GM12865 (cell line): ENCODE results near the gene MINDY4B.

Source experiments
- DNase-seq: peaks from one replicate; pipeline ENCODE4 v3.0.0; 2010; ENCODE audit warnings: low read depth
- H3K4me3 ChIP-seq: 2 replicates; pipeline ENCODE4 v1.5.1; 2011; ENCODE audit warnings: mild to moderate bottlenecking, low read depth, low read length, control low read depth
- CTCF ChIP-seq: IDR thresholded peaks from 2 replicates; pipeline ENCODE4 v1.5.1; 2011; ENCODE audit warnings: low read length, control low read depth, low read depth, inconsistent platforms; ENCODE audit not compliant: insufficient read depth; ENCODE audit errors: missing control alignments

The MINDY4B gene

DNA sequence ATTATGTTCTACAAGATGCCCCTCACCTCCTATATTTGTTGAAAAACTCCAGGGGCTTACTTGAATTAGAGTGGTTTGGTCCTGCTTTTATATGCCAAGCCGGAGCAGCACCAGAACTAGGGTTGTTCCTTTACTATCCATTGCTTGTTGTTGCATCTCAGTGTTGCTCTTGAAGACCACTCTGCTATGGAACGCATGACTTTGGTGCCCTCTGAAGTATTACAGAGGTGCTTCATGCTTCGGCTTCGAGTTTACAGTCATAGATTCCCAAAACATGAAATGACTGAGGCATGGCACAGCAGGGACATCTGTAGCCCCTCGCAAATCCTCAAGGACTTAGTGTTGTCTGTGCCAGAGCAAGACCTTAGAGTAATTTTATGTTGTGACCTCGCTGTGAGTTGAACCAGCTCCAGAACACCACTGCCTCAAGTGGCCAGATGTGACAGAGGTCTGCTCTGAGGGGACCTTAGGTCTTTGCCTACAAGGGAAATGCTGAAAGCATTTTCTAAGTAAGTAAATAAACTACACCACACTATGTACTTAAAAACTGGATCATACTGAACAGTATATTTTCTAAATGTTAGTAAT lies 75.1 kb downstream of the MINDY4B start:
- peak; percentile 64 for TF ChIP-seq CTCF
- peak; percentile 50 for DNase-seq
- no peak overlapping the region for H3K4me3 ChIP-seq

GRCh38 chr3:150829408-150829807 lies 75.8 kb downstream of the MINDY4B start:
- DNase-seq, result no peak
- H3K4me3 ChIP-seq, result no peak overlapping the region
- no peak for TF ChIP-seq CTCF

GRCh38 chr3:150828997-150829396 lies 76.2 kb downstream of the MINDY4B start:
- no peak for DNase-seq
- H3K4me3 ChIP-seq, result no peak overlapping the region
- TF ChIP-seq CTCF, result no peak

DNA sequence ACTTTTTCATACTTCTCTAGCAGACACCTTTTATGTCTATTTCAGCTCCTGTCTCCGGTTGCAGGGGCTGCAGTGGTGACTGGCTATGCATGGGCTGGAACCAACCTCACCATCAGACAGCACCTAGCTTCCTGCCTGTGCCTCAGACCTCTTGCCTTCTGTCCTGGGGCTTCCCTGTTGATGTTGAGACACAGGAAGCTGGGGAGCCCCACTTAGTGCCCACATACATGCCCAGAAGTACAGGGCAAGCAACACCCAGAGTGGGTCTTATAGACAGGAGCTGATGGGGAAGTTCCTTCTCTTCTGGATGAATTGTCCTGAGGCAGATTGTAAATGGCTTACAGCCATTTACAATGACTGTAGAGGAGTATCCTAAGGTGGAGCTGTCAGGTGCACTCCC lies 77.0 kb downstream of the MINDY4B start:
- H3K4me3 ChIP-seq, result no peak overlapping the region
- DNase-seq, result peak; percentile 7
- TF ChIP-seq CTCF, result no peak

GRCh38 chr3:150826466-150827282 lies 78.6 kb downstream of the MINDY4B start:
- no peak overlapping the region for H3K4me3 ChIP-seq
- no peak for TF ChIP-seq CTCF
- no peak for DNase-seq

DNA sequence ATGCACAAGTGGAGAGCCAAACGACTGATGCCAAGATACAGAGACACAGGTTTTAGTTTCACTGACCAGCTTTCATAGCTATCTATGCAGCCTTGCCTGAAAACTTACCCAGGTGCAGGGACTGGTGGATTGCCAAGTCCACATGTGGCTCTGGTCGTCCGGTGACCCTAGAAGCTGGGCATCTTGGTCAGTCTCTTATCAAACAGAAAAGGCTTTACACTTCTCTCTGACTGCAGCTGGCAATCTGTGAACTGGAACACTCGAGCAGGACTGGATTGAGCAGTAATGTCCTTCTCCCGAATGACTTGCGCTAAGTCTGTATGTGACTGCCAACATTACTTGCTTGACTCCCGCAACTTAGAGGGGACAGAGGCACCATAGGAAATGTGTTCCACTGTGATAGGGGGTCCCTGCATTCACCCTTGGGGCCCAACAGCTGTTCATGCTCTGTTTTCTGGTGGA lies 79.3 kb downstream of the MINDY4B start:
- TF ChIP-seq CTCF, result no peak
- no peak for DNase-seq
- no peak overlapping the region for H3K4me3 ChIP-seq
